Measurements from ENCODE around the gene CACNA1C.
A peak's percentile ranks its signal among the peaks of the same experiment; 100 is the strongest.
"Not testable (repeated sequence)": the region's sequence is repeated elsewhere in the genome, so short reads cannot be mapped to it uniquely, and the experiment has no call there.

The CACNA1C gene

GRCh38 chr12:2461645-2462044 lies 408.9 kb downstream of the CACNA1C start:
- DNase-seq, result no peak

DNA sequence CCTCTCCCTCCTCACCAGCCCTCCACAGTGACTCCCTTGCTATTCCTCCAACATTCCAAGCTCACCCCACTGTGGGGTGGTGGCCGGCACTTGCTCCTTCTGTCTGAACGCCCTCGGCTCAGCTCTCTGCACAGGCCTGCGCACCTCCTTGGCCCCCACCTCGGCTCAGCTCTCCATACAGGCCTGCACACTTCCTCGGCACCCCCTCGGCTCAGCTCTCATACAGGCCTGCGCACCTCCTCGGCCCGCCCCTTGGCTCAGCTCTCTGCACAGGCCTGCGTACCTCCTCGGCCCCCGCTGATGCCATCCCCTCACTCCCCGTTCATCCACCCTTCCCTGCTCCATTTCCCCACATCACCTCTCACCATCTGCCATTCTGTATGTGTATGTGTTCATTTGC lies 409.3 kb downstream of the CACNA1C start:
- DNase-seq, result no peak

GRCh38 chr12:2463719-2464118 lies 410.9 kb downstream of the CACNA1C start:
- DNase-seq, result no peak

- DNase-seq, result no peak
These were observed 412.9 kb downstream of the CACNA1C start for GRCh38 chr12:2465681-2466080.

DNA sequence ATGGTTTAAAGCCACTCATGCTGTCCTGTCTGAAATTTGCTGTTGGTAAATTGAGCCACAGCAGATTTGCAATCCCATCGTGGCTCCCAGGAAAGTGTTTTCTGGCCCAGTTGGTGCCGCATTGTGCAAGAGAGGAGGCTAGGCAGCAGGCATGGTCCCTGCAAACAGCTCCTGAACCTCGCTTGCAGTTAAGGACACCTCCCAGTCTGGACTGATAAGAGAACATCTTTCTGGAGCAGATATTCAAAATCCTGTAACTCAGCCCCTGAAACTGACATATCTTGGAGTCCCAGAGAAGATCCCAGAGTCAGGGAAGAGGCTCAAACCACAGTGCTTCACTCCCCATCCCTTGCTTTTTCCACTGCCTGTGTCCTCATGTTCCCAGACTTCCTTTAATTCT lies 413.4 kb downstream of the CACNA1C start:
- no peak for DNase-seq

DNA sequence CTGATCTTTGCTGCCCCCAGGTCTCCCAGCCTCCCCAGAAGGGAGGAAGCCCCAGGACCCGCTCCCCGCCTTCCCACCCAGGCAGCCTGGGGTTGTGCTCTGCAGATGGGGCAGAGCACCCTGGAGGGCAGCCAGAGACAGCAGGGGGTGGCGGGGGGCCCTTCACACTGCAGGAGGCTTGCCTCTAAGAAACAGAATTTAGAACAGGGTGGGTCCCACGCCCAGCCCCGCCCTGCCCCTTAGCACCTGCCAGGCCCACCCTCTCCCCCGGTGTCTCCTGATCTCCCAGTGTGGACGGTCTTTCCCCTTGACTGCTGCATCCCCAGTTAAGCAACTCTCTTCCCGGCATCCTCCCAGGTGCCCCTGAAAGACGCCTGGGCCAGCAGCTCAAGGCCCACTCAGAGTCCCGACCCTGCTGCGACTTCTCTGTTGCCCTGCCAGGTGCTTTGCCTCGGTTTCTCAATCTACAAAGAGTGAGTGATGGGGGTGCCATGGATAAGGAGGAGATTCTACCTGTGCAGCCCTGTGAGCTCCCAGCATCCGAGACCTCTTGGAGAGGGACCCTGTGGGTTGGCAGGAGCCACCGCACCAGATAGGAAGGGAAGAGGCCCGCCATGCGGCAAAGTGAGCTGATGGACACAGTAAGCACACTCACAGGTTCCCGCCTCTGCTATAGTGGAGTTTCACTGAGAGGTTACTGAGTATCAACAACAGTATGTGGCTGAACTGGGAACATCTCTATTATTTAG lies 414.8 kb downstream of the CACNA1C start:
- no peak for DNase-seq

DNA sequence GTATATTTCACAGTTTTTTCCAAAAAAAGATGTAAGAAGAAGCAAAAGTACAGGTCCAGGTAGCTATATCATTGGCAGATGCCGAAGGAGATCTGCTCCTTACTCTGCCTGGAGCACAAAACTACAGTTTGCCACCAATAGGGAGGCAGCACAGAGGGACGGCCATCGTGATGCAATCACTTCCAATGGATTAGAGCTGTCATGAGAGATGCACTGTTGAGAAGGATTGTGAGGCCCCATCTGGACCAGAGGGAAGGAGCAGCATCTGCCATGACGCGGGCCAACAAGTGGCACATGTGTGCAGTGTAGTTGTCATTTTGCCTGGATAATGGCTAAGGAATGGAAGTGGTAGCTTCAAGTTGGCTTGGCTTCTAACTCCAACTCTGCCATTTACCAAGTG lies 423.2 kb downstream of the CACNA1C start:
- DNase-seq, result no peak

DNA sequence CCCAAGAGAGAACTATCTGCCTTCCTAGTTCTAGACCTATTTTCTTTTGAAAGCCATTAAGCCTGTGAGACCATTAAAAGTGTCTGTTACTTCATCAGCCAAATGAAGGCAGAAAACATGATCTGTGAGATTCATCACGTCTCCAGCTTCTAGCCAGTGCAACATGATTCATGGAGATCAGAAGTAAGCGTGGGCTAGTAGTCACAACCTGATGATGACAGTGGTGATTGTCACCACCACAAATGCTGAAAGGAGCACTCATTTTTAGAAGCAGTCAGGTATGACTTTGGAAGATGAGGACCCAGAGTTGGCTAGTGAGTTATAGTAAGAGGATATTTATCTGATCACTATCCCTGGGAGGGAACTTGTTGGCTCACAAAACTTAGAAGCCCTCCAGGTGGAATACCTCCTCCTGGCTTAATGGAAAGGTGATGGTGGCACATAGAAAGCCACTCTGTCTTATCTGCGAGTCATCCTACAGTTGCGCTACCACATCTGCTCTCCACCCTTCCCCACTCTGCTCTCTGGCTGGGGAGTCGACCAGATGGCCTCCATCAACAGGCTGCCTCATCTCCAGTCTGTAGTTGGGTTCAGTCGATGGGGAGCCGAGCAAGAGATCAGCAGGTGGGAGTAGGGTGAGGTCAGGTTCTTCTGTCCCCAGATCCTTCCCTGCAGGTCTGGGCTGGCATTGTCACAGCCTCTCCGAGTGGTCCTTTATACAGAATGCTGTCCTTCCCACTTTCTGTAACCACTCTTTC lies 424.4 kb downstream of the CACNA1C start:
- no peak for DNase-seq

DNA sequence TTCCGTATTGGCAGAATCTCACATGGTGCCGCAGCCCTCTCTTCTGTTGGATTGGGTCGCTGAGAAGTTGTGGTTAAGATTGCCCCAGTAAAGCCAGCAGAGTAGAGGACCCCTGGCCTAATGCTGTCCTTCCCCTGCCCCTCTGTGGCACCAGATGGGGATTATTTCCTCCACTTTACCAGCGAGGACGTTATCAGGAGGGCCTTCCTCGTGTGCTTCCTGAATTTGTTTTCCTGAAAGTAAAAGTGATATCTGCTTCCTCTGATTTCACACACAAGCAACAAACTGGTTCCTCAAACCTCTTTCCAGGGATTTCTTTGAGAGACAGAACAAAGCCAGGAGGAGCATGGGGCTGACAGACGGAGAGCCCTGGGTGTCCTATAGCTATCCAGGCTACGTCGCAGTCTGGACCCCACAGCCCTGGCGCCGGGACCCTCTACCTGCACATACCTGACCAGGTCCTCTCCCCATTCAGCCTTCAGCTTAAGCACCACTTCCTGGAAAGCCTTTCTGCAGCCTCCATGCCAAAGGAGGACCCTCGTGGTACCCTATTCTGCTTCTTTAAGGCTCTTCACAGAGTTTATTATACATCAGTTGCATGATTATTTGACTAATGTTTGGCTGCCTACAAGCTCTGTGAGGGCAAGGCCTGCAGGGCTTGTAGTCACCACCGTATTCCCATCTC lies 427.2 kb downstream of the CACNA1C start:
- DNase-seq, result no peak

DNA sequence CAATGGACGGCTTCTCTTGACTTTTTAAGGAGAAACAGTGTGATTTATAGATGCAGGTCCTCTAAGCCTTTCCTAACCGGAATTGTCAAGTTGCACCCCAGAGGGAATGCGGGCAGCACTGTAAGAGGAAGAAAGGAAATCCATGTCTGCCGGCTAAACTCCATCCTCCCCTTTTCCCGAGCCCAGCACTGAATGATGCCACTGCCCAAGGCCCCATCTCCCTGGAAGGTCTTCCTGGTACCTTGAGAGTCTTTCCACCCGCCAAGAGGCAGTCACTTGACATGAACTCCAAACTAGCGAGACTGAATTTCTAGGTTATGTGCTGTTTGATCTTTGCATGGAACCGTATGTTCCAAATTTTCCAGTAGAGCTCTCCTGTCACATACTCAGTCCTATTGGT lies 428.6 kb downstream of the CACNA1C start:
- DNase-seq, result no peak

DNA sequence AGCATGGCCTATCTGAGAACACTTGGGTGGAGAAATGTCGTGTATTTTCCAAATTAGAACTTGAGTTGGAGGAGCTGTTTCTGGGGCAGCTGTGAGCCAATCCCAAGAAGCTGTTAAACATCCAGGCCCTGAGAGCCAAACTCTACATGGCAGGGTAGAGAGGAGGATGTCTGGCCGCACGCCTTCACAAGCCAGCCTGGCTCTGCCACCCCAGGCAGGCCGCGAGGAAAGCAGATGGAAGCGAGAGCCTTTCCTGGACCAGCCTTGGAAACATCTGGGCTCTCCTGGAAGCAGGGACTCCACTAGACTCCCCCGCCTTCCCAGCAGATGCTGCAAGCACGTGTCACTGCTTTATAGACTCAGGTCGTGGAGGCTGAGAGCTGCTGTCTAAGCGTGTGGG lies 429.2 kb downstream of the CACNA1C start:
- no peak for DNase-seq

DNA sequence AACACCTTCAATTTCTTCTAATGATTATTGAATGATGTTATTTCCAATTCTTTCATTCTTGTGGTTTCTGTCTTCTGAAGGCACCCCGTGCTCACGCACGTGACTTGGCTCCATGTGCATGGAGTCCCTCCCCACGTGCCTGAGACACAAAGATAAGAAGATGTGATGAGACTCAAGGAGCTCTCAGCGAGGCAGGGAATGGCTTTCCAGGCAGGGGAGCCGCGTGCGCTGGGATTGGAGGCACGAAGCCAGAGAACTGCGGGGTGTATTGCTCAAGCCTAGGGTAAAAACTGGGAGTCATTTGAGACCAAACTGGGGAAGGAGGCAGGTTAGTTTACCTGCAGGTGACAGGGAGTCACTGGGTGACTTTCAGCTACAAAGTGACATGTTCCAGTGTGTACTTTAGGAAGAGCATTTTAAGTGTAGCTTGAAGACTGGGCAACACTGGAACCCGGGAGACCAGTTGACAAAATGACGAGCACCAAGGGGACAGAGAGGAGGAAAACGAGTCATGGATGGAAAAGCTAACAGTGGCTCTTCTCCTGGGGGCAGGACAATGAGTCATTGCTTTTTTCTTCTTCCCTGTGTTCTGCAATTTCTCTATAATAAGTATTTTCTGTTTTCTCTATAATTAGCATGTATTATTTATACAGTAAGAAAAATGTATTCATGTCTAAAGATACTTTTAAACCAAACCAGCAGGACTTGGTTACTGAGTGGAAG lies 430.3 kb downstream of the CACNA1C start:
- peak; percentile 33 for DNase-seq

DNA sequence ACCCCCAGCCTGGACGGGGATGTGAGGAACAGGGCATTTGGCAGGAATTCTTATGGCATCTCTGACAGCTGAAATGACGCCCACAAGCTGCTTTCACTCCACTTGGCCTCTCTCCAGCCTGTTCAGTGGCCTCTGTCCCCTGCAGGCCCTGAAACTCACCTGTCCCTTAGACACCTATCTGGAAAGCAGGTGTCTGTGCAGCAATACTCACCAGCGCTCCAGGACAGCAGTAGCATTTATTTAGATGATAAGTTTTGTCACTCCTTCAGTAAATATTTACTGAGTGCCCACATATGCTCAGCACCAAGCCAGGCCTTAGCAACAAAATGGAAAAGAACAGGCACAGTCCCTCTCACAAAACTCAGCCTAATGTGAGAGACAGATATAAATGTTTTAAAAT lies 430.9 kb downstream of the CACNA1C start:
- DNase-seq, result no peak

GRCh38 chr12:2484141-2484776 lies 431.5 kb downstream of the CACNA1C start:
- DNase-seq, result no peak

DNA sequence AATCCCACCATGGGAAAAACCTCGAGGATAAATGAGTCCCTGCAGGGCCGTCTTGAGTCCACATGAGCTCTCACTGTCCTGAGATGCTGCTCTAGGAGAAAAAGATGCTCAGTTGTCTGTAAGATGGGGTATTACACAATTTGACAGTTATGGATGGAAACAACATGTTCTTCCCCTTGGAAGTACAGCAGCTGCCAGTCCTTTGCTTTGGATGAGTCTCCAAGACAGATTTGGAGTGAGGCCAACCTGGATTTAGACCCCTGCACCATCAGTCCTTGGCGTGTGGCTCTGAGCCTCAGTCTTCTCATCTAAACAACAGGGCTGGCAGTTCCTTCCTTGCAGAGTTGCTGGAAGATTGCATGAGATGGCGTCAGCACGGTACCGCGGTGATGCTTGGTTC lies 432.9 kb downstream of the CACNA1C start:
- DNase-seq, result no peak

- DNase-seq, result no peak
These were observed 434.0 kb downstream of the CACNA1C start for GRCh38 chr12:2486796-2487195.

GRCh38 chr12:2487278-2487677 lies 434.5 kb downstream of the CACNA1C start:
- no peak for DNase-seq

GRCh38 chr12:2488131-2488530 lies 435.3 kb downstream of the CACNA1C start:
- DNase-seq, result no peak

- DNase-seq, result no peak
These were observed 435.8 kb downstream of the CACNA1C start for GRCh38 chr12:2488596-2488995.

- DNase-seq, result no peak
These were observed 436.5 kb downstream of the CACNA1C start for GRCh38 chr12:2489275-2489674.

DNA sequence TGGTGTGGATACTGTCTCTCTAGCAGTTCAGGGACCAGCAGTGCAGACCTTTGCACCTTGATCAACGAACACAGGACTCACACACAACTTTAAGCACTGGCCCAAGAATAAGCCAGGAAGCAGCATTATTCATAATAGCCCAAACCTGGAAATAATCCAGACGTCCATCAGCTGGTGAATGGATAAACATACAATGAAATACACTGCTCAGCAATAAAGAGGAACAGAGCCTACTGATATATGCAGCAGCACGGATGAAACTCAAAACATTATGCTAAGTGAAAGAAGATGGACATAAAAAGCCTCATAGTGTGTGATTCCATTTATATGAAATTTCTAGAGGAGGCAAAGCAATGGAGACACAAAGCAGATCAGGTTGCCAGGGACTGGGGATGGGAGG lies 438.0 kb downstream of the CACNA1C start:
- DNase-seq, result no peak

- not testable (repeated sequence) for DNase-seq
These were observed 438.6 kb downstream of the CACNA1C start for GRCh38 chr12:2491349-2491748.
